Lung (tissue), 12 donors: Measurements from ENCODE around the gene DOK4. TPM values are rescaled to one million over a fixed set of nuclear protein-coding genes. Genes with fewer than 3 reads are reported as not detected.

ENCODE experiments used
- ATAC-seq: fragments of 200-7000 bp; cut with Tn5 transposase; one replicate; pipeline ENCODE4 v1.9.1; 2020; ENCODE audit warnings: moderate number of reproducible peaks; ENCODE audit not compliant: insufficient read depth, low FRiP score
- DNase-seq, 3 donors: peaks; one replicate each; pipeline ENCODE4 v3.0.0-alpha.2; 2013 to 2017
- H3K27ac ChIP-seq, 2 donors: one replicate each; pipeline ENCODE4 v1.5.1; 2013; ENCODE audit warnings: mild to moderate bottlenecking in 2 of 2, moderate library complexity in 2 of 2, control low read depth in 1 of 2, inconsistent platforms in 1 of 2, low read depth in 1 of 2, low read length in 1 of 2
- H3K27me3 ChIP-seq, 3 donors: one replicate each; pipeline ENCODE4 v1.5.1; 2013; ENCODE audit warnings: low read length in 2 of 3; ENCODE audit not compliant: control insufficient read depth in 3 of 3, insufficient read depth in 3 of 3
- H3K36me3 ChIP-seq, 4 donors: one replicate each; pipeline ENCODE4 v1.5.1; 2013; ENCODE audit warnings: low read length in 4 of 4, mild to moderate bottlenecking in 1 of 4, moderate library complexity in 1 of 4; ENCODE audit not compliant: control insufficient read depth in 4 of 4, insufficient read depth in 4 of 4
- H3K4me1 ChIP-seq, 5 donors: one replicate each; pipeline ENCODE4 v1.5.1; 2013; ENCODE audit warnings: low read length in 5 of 5, mild to moderate bottlenecking in 2 of 5, moderate library complexity in 1 of 5; ENCODE audit not compliant: control insufficient read depth in 5 of 5, insufficient read depth in 5 of 5
- H3K4me3 ChIP-seq: one replicate; pipeline ENCODE4 v1.5.1; 2013; ENCODE audit warnings: mild to moderate bottlenecking, control low read depth, moderate library complexity
- H3K9ac ChIP-seq, 2 donors: one replicate each; pipeline ENCODE4 v1.5.1; 2013; ENCODE audit warnings: low read length in 2 of 2, control low read depth in 1 of 2; ENCODE audit not compliant: insufficient read depth in 1 of 2
- H3K9me3 ChIP-seq, 4 donors: one replicate each; pipeline ENCODE4 v1.5.1; 2013; ENCODE audit warnings: low read length in 3 of 4, mild to moderate bottlenecking in 1 of 4, moderate library complexity in 1 of 4; ENCODE audit not compliant: control insufficient read depth in 4 of 4, insufficient read depth in 3 of 4
- CTCF ChIP-seq: IDR thresholded peaks from 2 replicates; pipeline ENCODE4 v1.5.1; 2012; ENCODE audit warnings: mild to moderate bottlenecking; ENCODE audit errors: control extremely low read depth, extremely low read depth
- WGBS, 2 donors: extraction: QIAGEN DNeasy Blood & Tissue Kit; methylation state at CpG; one replicate each; pipeline ENCODE4 v1.1.7; 2013; 5-methylcytosine and 5-hydroxymethylcytosine counted together
- polyA plus RNA-seq, 2 donors: library from polyadenylated mRNA; stranded (reverse); fragments of 200-250 nt; gene quantifications; one replicate each; pipeline ENCODE4 v1.2.1, GENCODE V29; 2013
- total RNA-seq, 2 donors: library from RNA; depleted of rRNA in 1 of 2; stranded (reverse); fragments of >200 nt in 1 of 2; gene quantifications; one replicate each; pipeline ENCODE4 v1.2.1, GENCODE V29; 2014 to 2021
- donor health status: control.
- donor health status: control.
- donor health status: Bipolar disorder and iron deficiency.
- donor health status: healthy.
- donor health status: DM: yes; HTN: yes; CAD: no.

DOK4 gene
- total and polyA plus RNA-seq, 4 donors: 19.7 to 58.2 (median 51.1) TPM

DNA sequence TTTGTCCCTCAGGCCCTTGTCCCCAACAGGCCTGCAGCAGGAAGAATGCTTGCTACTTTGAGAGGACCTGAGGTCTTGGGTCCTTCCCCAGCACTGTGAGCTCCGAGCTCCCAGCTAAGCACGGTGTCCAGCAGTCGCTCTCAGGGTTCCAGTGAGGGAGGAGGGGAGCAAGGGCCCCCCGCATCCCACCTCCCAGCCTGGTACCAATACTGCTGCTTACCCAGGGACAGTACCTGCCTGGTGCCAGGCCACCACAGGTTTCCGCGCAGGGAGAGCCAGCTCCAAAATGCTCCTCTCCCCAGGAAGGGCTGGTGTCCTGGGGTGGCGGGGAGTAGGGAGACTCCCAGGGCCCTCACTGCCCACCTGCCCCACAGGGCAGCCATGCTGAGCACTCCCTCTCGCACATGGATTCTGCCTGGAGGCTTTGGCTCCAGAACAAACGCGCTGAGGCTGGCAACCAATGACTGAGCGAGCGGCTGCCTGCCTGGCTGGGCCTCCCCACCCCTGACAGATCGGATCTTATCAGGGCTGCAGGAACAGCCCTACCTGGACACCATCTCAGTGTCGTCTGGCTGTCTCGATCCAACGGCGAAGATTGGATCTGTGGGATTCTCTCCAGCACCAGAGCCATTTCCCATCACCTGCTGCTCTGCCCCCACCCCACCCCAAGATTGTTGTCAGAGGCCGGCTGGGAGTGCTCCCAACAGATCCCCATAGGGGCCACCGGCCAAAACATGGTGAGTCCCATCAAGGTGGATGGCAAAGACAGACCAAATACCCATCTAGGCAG lies 2.4 kb downstream of the DOK4 start:
- no peaks in the 10 kb centered on the region for H3K9me3 ChIP-seq
- DNase-seq (no peak), ATAC-seq (no peak)
- no peak overlapping the region for H3K4me3 ChIP-seq
- no peak overlapping the region for H3K27ac ChIP-seq
- no peaks in the 10 kb centered on the region for H3K36me3 ChIP-seq
- H3K27me3 ChIP-seq: no peaks in the 10 kb centered on the region
- H3K4me1 ChIP-seq: peaks cover 0 to 30% (median 5%) of the 10 kb centered on the region in 5 donors
- no peak for TF ChIP-seq CTCF
- 77 to 94% methylated on average over 19 of the region's 19 CpGs for WGBS, 2 donors
- H3K9ac ChIP-seq: no peak overlapping the region

- peaks cover 0 to 38% (median 8%) of the 10 kb centered on the region in 5 donors for H3K4me1 ChIP-seq
- WGBS, 2 donors: 80 to 90% methylated on average over 13 to 14 of the region's 14 CpGs
- H3K4me3 ChIP-seq: no peak overlapping the region
- TF ChIP-seq CTCF: no peak
- peaks cover 0 to 2% (median 0%) of the 10 kb centered on the region in 4 donors for H3K36me3 ChIP-seq
- ATAC-seq (no peak), DNase-seq (no peak)
- no peak overlapping the region for H3K9ac ChIP-seq
- no peaks in the 10 kb centered on the region for H3K9me3 ChIP-seq
- H3K27me3 ChIP-seq: no peaks in the 10 kb centered on the region
- H3K27ac ChIP-seq: no peak overlapping the region
Observed at GRCh38 chr16:57482845-57483545, 3.3 kb downstream of the DOK4 start.

GRCh38 chr16:57481421-57481820 lies 4.9 kb downstream of the DOK4 start:
- no peak overlapping the region for H3K27ac ChIP-seq
- H3K9me3 ChIP-seq: no peaks in the 10 kb centered on the region
- 95% methylated on average over 4 of the region's 4 CpGs for WGBS, 2 donors
- no peak overlapping the region for H3K4me3 ChIP-seq
- no peak for TF ChIP-seq CTCF
- no peak for ATAC-seq
- peaks cover 0 to 2% (median 0%) of the 10 kb centered on the region in 4 donors for H3K36me3 ChIP-seq
- H3K27me3 ChIP-seq: no peaks in the 10 kb centered on the region
- no peak overlapping the region for H3K9ac ChIP-seq
- H3K4me1 ChIP-seq: peaks cover 0 to 39% (median 8%) of the 10 kb centered on the region in 5 donors
- DNase-seq: no peak
